Tibial nerve (tissue), 4 donors: ENCODE results near the gene NAP1L4.

Experiments
- CTCF ChIP-seq, 5 experiments: fragments of 200-600 bp in 3 of 5; fragments of 450-650 bp in 2 of 5; sonication (generic) in 3 of 5; IDR thresholded peaks; one replicate each; pipeline ENCODE4 v1.5.1; 2016 to 2019; ENCODE audit warnings: antibody characterized with exemption in 5 of 5, mild to moderate bottlenecking in 3 of 5, moderate library complexity in 2 of 5
- EP300 ChIP-seq, 2 donors: sonication (generic); formaldehyde crosslinking; IDR thresholded peaks; one replicate each; pipeline ENCODE4 v1.6.1; 2017; ENCODE audit warnings: antibody characterized with exemption in 2 of 2, mild to moderate bottlenecking in 1 of 2
- POLR2A ChIP-seq, 2 donors: fragments of 450-650 bp; IDR thresholded peaks; one replicate each; pipeline ENCODE4 v1.6.1; 2017; ENCODE audit warnings: antibody characterized with exemption in 2 of 2, mild to moderate bottlenecking in 2 of 2, moderate library complexity in 2 of 2

- no peak for TF ChIP-seq POLR2A (IDR thresholded peaks at IDR 0.05)
- no peak for TF ChIP-seq CTCF (IDR thresholded peaks at IDR 0.05)
- no peak for TF ChIP-seq EP300 (IDR thresholded peaks at IDR 0.05)
Observed at GRCh38 chr11:2929531-2929949, 62.6 kb downstream of the NAP1L4 start.
